GM19372 (cell line): ENCODE data around the gene CTNS.

Experiments used
- ATAC-seq: cut with Tn5 transposase; IDR thresholded peaks from one replicate; pipeline ENCODE4 v1.9.1; 2021; ENCODE audit warnings: mild to moderate bottlenecking, low read depth, moderate library complexity; ENCODE audit not compliant: unreplicated experiment

Gene CTNS

GRCh38 chr17:3636154-3636907 lies at the start of gene CTNS, which contains the start of gene SHPK:
CTNS (plus strand) TSS chr17:3636760; CDS start chr17:3640207, 3,447 bp downstream.
SHPK (minus strand) TSS chr17:3636250; CDS start chr17:3636219, 31 bp downstream.
- peak; percentile 90 for ATAC-seq

GRCh38 chr17:3589784-3590183 lies 46.8 kb upstream of the CTNS start:
- no peak for ATAC-seq

- no peak for ATAC-seq
Observed at GRCh38 chr17:3590231-3590630, 46.3 kb upstream of the CTNS start.

GRCh38 chr17:3590768-3591167 lies 45.8 kb upstream of the CTNS start:
- no peak for ATAC-seq

GRCh38 chr17:3592216-3592860 lies 44.2 kb upstream of the CTNS start:
- no peak for ATAC-seq

- ATAC-seq = no peak
Observed at GRCh38 chr17:3593384-3593783, 43.2 kb upstream of the CTNS start.

GRCh38 chr17:3594051-3594800 lies 42.3 kb upstream of the CTNS start:
- ATAC-seq = no peak

- no peak for ATAC-seq
Observed at GRCh38 chr17:3594976-3595375, 41.6 kb upstream of the CTNS start.

- ATAC-seq = no peak
Observed at GRCh38 chr17:3596804-3597464, 39.6 kb upstream of the CTNS start.

GRCh38 chr17:3598078-3598477 lies 38.5 kb upstream of the CTNS start:
- ATAC-seq = no peak

GRCh38 chr17:3600529-3601205 lies 35.9 kb upstream of the CTNS start:
- no peak for ATAC-seq

GRCh38 chr17:3602499-3602898 lies 34.1 kb upstream of the CTNS start:
- no peak for ATAC-seq

GRCh38 chr17:3603119-3603869 lies 33.3 kb upstream of the CTNS start:
- no peak for ATAC-seq

- no peak for ATAC-seq
Observed at GRCh38 chr17:3603870-3604259, 32.7 kb upstream of the CTNS start.

GRCh38 chr17:3609689-3610088 lies 26.9 kb upstream of the CTNS start:
- ATAC-seq = no peak

- ATAC-seq = no peak
Observed at GRCh38 chr17:3610523-3610922, 26.0 kb upstream of the CTNS start.

- no peak for ATAC-seq
Observed at GRCh38 chr17:3613124-3613523, 23.4 kb upstream of the CTNS start.

- ATAC-seq = no peak
Observed at GRCh38 chr17:3615160-3615870, 21.2 kb upstream of the CTNS start.

GRCh38 chr17:3621146-3621720 lies 15.3 kb upstream of the CTNS start:
- no peak for ATAC-seq
